Naive thymus-derived CD8-positive, alpha-beta T cell (primary cell): ENCODE measurements around the gene C9orf72. TPM values are rescaled to one million over a fixed set of nuclear protein-coding genes. Genes with fewer than 3 reads are reported as not detected.

ENCODE experiments used
- ATAC-seq, 2 donors: fragments of 150-1000 bp; cut with Tn5 transposase in 1 of 2; sonication (Bioruptor Pico), chemical (Tn5 transposase) in 1 of 2; 1 replicate in 1 of 2; 2 replicates in 1 of 2; pipeline ENCODE4 v1.10.0; 2021; ENCODE audit warnings: mild to moderate bottlenecking in 2 of 2, moderate library complexity in 2 of 2
- POLR2A ChIA-PET: fragments of 350-600 bp; sonication (Branson Sonifier 250); formaldehyde crosslinking; loops from one replicate; lab custom pipeline; 2021; ENCODE audit warnings: antibody characterized with exemption; lab: Charles Lee
- DNase-seq, 10 donors: peaks; one replicate each; pipeline versions ENCODE4 v3.0.0 to v3.0.0-alpha.2; 2020 to 2022
- H3K27ac Mint-ChIP-seq, 10 donors: one replicate each; pipeline ENCODE4 v1.8.0; 2020 to 2022; ENCODE audit warnings: mild to moderate bottlenecking in 10 of 10, mixed read lengths in 10 of 10, moderate library complexity in 4 of 10, inconsistent platforms in 1 of 10
- H3K27me3 Mint-ChIP-seq, 5 donors: one replicate each; pipeline ENCODE4 v1.8.0; 2021 to 2022; ENCODE audit warnings: mixed read lengths in 5 of 5
- H3K36me3 Mint-ChIP-seq, 3 donors: one replicate each; pipeline ENCODE4 v1.8.0; 2020 to 2022; ENCODE audit warnings: mixed read lengths in 3 of 3, mild to moderate bottlenecking in 2 of 3, inconsistent platforms in 1 of 3
- H3K4me1 Mint-ChIP-seq, 4 donors: one replicate each; pipeline ENCODE4 v1.8.0; 2021 to 2022; ENCODE audit warnings: mixed read lengths in 4 of 4
- H3K4me3 Mint-ChIP-seq, 10 donors: one replicate each; pipeline ENCODE4 v1.8.0; 2020 to 2022; ENCODE audit warnings: mild to moderate bottlenecking in 10 of 10, mixed read lengths in 10 of 10, moderate library complexity in 6 of 10, inconsistent platforms in 1 of 10
- H3K9me3 Mint-ChIP-seq, 9 donors: one replicate each; pipeline ENCODE4 v1.8.0; 2020 to 2022; ENCODE audit warnings: mixed read lengths in 9 of 9, mild to moderate bottlenecking in 3 of 9, inconsistent platforms in 1 of 9, moderate library complexity in 1 of 9
- polyA plus RNA-seq, 3 donors: library from polyadenylated mRNA; unstranded; fragments of 300-500 nt; fragmentation: Illumina TruSeq; gene quantifications; one replicate each; pipeline ENCODE4 v1.2.3, GENCODE V29; 2021
- total RNA-seq, 8 experiments: library from RNA in 2 of 8; stranded (reverse) in 2 of 8; gene quantifications; one replicate each; pipeline ENCODE4 v1.2.3 and lab custom pipeline; 2021 to 2026

Gene C9orf72
- total and polyA plus RNA-seq, 5 experiments from 2014 or later: 5.2 to 30.6 (median 9.7) TPM

DNA sequence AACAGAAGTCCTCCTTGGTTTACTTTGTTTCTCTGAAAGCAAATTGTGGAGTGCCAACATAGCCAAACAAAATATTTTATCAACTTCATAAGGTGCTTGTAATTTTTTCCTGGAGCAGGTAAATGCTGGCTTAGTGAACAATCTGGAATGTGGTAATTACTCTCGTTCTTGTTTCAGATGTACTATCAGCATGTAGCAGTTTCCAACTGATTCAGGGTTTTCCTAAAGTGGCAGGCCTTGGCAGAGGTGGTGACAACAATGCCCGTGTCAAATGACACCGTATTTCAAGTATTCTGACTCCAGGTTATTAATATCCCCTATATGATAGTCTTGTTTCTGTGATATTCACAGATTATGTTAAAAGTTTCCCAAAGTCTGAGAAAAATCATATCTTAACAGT lies 1.2 kb downstream of the C9orf72 start:
- peaks cover 0 to 2% (median 0%) of the 10 kb centered on the region in 9 donors for H3K9me3 Mint-ChIP-seq
- ATAC-seq (no peak), DNase-seq (peak in 1 of 10 donors; percentile 7)
- no peaks in the 10 kb centered on the region for H3K27me3 Mint-ChIP-seq
- POLR2A ChIA-PET: no interaction called here
- H3K27ac Mint-ChIP-seq: peak overlapping the region; percentile 97 to 100 (median 99)
- peaks cover 24 to 46% (median 36%) of the 10 kb centered on the region in 4 donors for H3K4me1 Mint-ChIP-seq
- H3K36me3 Mint-ChIP-seq: peaks cover 0 to 3% (median 0%) of the 10 kb centered on the region in 3 donors
- H3K4me3 Mint-ChIP-seq: peak overlapping the region; percentile 85 to 100 (median 96)

- H3K9me3 Mint-ChIP-seq: peaks cover 0 to 2% (median 0%) of the 10 kb centered on the region in 9 donors
- no peaks in the 10 kb centered on the region for H3K27me3 Mint-ChIP-seq
- no peak for ATAC-seq
- POLR2A ChIA-PET: no interaction called here
- peak overlapping the region in 9 of 10 donors; percentile 26 to 100 (median 83) for H3K27ac Mint-ChIP-seq
- peaks cover 0 to 12% (median 5%) of the 10 kb centered on the region in 3 donors for H3K36me3 Mint-ChIP-seq
- peaks cover 24 to 50% (median 42%) of the 10 kb centered on the region in 4 donors for H3K4me1 Mint-ChIP-seq
- peak overlapping the region in 2 of 10 donors; percentile 29 to 99 for H3K4me3 Mint-ChIP-seq
- DNase-seq: no peak
Observed at GRCh38 chr9:27571011-27571410, 2.3 kb downstream of the C9orf72 start.

GRCh38 chr9:27569406-27569805 lies 3.9 kb downstream of the C9orf72 start:
- peaks cover 20 to 59% (median 42%) of the 10 kb centered on the region in 4 donors for H3K4me1 Mint-ChIP-seq
- H3K36me3 Mint-ChIP-seq: peaks cover 0 to 23% (median 10%) of the 10 kb centered on the region in 3 donors
- H3K4me3 Mint-ChIP-seq: no peak overlapping the region
- no peaks in the 10 kb centered on the region for H3K27me3 Mint-ChIP-seq
- no peak for DNase-seq
- H3K9me3 Mint-ChIP-seq: peaks cover 0 to 2% (median 0%) of the 10 kb centered on the region in 9 donors
- POLR2A ChIA-PET: no interaction called here
- no peak for ATAC-seq
- no peak overlapping the region for H3K27ac Mint-ChIP-seq

DNA sequence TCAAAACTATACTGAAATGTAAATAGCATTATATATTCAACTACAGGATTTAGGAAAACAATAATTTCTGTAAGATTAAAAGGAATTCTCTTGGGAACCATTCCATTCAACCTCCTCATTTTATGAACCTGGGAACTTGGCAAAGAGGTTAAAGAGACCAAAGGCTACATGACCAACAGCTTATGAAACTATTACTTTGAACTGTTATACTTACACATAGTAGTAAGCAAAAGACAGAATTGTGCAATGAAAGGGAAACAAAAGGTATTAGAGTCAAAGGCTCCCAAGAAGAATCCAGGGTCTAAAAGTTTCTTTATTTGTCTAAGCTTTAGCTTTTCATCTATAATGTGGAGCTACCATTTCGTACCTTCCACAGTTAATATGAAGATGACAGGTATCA lies 7.2 kb downstream of the C9orf72 start:
- POLR2A ChIA-PET: no interaction called here
- no peak overlapping the region for H3K27ac Mint-ChIP-seq
- H3K27me3 Mint-ChIP-seq: no peaks in the 10 kb centered on the region
- no peak for DNase-seq
- peaks cover 6 to 46% (median 32%) of the 10 kb centered on the region in 4 donors for H3K4me1 Mint-ChIP-seq
- peaks cover 4 to 41% (median 18%) of the 10 kb centered on the region in 3 donors for H3K36me3 Mint-ChIP-seq
- no peaks in the 10 kb centered on the region for H3K9me3 Mint-ChIP-seq
- ATAC-seq: no peak
- no peak overlapping the region for H3K4me3 Mint-ChIP-seq

- Mint-ChIP-seq H3K27ac (peak overlapping the region in 5 of 10 donors; percentile 10 to 79 (median 69)), H3K4me1 (peaks cover 6 to 42% (median 30%) of the 10 kb centered on the region in 4 donors), H3K4me3 (no peak overlapping the region), H3K36me3 (peaks cover 4 to 44% (median 18%) of the 10 kb centered on the region in 3 donors), H3K27me3 (no peaks in the 10 kb centered on the region), H3K9me3 (no peaks in the 10 kb centered on the region)
- DNase-seq: no peak
- POLR2A ChIA-PET: no interaction called here
- no peak for ATAC-seq
Observed at GRCh38 chr9:27565696-27566095, 7.6 kb downstream of the C9orf72 start.

DNA sequence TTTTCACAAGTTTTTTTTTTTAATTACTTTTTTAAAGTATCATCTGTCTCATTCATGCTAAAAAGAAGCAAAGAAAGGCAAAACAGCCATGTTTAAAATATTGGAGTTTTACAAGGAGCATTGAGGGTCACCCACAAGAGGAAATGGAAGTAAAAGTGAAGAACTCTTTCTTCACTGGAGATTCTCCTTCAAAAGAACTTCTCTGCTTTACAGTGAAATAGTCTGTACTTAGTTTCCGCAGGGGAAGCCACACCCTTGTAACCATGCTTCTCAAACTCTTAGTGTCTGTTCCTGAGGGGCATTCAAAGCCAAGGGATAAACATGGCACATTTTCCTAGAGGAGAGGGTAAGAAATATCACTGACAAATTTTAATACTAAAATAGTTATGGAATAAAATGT lies 8.6 kb downstream of the C9orf72 start:
- DNase-seq (no peak), ATAC-seq (peak; percentile 46 to 48)
- peaks cover 4 to 52% (median 18%) of the 10 kb centered on the region in 3 donors for H3K36me3 Mint-ChIP-seq
- H3K4me1 Mint-ChIP-seq: peaks cover 6 to 41% (median 29%) of the 10 kb centered on the region in 4 donors
- H3K27me3 Mint-ChIP-seq: no peaks in the 10 kb centered on the region
- H3K4me3 Mint-ChIP-seq: peak overlapping the region in 8 of 10 donors; percentile 19 to 72 (median 52)
- H3K27ac Mint-ChIP-seq: peak overlapping the region; percentile 10 to 81 (median 67)
- no peaks in the 10 kb centered on the region for H3K9me3 Mint-ChIP-seq
- POLR2A ChIA-PET: interaction anchor here (0.6 kb wide), 1 partner anchor 51 kb away, joined by 5 read pairs; no protein-coding TSS in a partner anchor

GRCh38 chr9:27563738-27564430 lies 9.4 kb downstream of the C9orf72 start:
- peak overlapping the region in 9 of 10 donors; percentile 1 to 85 (median 43) for H3K27ac Mint-ChIP-seq
- H3K9me3 Mint-ChIP-seq: no peaks in the 10 kb centered on the region
- DNase-seq (no peak), ATAC-seq (no peak)
- POLR2A ChIA-PET: no interaction called here
- H3K36me3 Mint-ChIP-seq: peaks cover 4 to 60% (median 18%) of the 10 kb centered on the region in 3 donors
- H3K27me3 Mint-ChIP-seq: no peaks in the 10 kb centered on the region
- peak overlapping the region in 3 of 10 donors; percentile 35 to 47 (median 36) for H3K4me3 Mint-ChIP-seq
- peaks cover 6 to 41% (median 29%) of the 10 kb centered on the region in 4 donors for H3K4me1 Mint-ChIP-seq

- ATAC-seq (no peak), DNase-seq (no peak)
- Mint-ChIP-seq H3K27ac (no peak overlapping the region), H3K36me3 (peaks cover 4 to 65% (median 24%) of the 10 kb centered on the region in 3 donors), H3K4me1 (peaks cover 2 to 27% (median 18%) of the 10 kb centered on the region in 4 donors), H3K9me3 (no peaks in the 10 kb centered on the region), H3K27me3 (no peaks in the 10 kb centered on the region), H3K4me3 (no peak overlapping the region)
- POLR2A ChIA-PET: no interaction called here
Observed at GRCh38 chr9:27561685-27562084, 11.6 kb downstream of the C9orf72 start.

DNA sequence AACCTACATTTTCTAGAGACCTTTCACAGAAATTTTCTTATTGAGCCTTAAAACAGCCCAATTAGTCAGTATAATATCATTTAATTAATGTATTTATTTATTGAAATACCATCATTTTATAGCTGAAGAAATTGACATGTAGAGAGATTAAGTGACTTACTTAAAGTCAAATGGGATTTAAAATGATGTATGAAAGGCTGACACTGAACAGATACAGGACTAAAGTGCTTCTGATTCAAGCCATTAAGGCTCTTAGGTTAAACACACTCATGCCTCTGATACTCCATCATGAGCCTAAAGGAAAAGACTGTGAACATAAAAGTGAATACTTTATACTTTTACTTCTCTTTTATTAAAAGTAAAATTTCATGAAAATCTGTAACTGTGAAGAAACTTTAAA lies 12.8 kb downstream of the C9orf72 start:
- POLR2A ChIA-PET: interaction anchor here (1.7 kb wide), 1 partner anchor 13 kb away, joined by 4 read pairs; the partner anchor contains the start of gene C9orf72
- no peak for DNase-seq
- H3K27me3 Mint-ChIP-seq: no peaks in the 10 kb centered on the region
- no peak overlapping the region for H3K27ac Mint-ChIP-seq
- ATAC-seq: no peak
- no peak overlapping the region for H3K4me3 Mint-ChIP-seq
- H3K4me1 Mint-ChIP-seq: peaks cover 2 to 23% (median 15%) of the 10 kb centered on the region in 4 donors
- H3K36me3 Mint-ChIP-seq: peaks cover 4 to 68% (median 26%) of the 10 kb centered on the region in 3 donors
- H3K9me3 Mint-ChIP-seq: no peaks in the 10 kb centered on the region

GRCh38 chr9:27558307-27558706 lies 15.0 kb downstream of the C9orf72 start:
- Mint-ChIP-seq H3K9me3 (no peaks in the 10 kb centered on the region), H3K4me3 (no peak overlapping the region), H3K27ac (no peak overlapping the region), H3K4me1 (peaks cover 0 to 5% (median 2%) of the 10 kb centered on the region in 4 donors), H3K27me3 (no peaks in the 10 kb centered on the region), H3K36me3 (peaks cover 6 to 72% (median 33%) of the 10 kb centered on the region in 3 donors)
- ATAC-seq: no peak
- no peak for DNase-seq
- POLR2A ChIA-PET: interaction anchor here (0.5 kb wide), 1 partner anchor 36 kb away, joined by 3 read pairs; no protein-coding TSS in a partner anchor

GRCh38 chr9:27556470-27556869 lies 16.8 kb downstream of the C9orf72 start:
- no peak for ATAC-seq
- H3K4me1 Mint-ChIP-seq: peaks cover 0 to under 1% (median 0%) of the 10 kb centered on the region in 4 donors
- no peaks in the 10 kb centered on the region for H3K27me3 Mint-ChIP-seq
- no peak overlapping the region for H3K27ac Mint-ChIP-seq
- no peak overlapping the region for H3K4me3 Mint-ChIP-seq
- POLR2A ChIA-PET: no interaction called here
- H3K9me3 Mint-ChIP-seq: no peaks in the 10 kb centered on the region
- DNase-seq: no peak
- H3K36me3 Mint-ChIP-seq: peaks cover 4 to 79% (median 38%) of the 10 kb centered on the region in 3 donors

DNA sequence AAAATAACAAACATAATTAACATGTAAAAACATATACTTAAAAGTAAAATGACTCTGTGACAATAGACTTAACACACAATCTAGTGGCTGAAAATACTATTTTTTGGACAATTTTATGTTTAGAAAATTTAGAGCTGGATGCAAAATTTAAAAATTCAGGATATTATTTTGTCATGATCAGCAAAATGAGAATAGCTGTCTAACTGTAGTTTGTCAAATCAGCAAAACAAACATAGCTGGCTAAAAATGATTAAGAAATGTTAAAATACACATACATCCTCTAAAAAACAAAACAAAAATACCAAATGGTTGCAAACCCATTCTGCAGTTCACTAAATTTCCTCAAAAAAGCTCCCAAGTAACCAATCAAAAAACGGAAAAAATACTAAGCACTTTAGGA lies 18.6 kb downstream of the C9orf72 start:
- H3K4me3 Mint-ChIP-seq: no peak overlapping the region
- POLR2A ChIA-PET: interaction anchor here (0.7 kb wide), 1 partner anchor 559 kb away, joined by 4 read pairs; no protein-coding TSS in a partner anchor

DNA sequence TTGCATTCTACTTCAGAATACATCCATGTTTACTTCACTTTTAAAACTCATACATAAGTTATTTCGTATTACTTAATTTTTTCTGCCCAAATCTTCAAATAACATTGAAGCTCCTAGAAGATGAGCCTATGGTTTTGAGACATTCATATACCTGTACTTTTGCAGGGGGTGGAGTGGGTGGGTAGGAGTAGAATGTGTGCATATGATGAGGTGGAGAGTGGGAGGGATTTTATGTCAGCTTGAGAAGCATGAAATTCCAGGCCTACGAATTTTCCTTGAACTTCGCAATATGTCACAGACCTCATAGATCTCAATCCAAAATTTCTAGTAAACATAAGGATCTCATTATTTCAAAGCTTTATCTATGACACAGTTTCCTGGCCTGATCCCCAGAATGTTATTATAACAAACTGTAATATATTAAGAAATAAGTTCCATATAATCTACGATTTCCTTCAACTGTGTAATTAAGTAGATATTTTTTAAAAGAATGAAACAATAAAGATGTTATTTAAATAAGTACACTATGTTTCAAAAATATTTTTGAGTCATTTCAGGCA lies 24.0 kb downstream of the C9orf72 start:
- DNase-seq (no peak), ATAC-seq (no peak)
- H3K9me3 Mint-ChIP-seq: peaks cover 0 to under 1% (median 0%) of the 10 kb centered on the region in 9 donors
- no peaks in the 10 kb centered on the region for H3K27me3 Mint-ChIP-seq
- H3K27ac Mint-ChIP-seq: no peak overlapping the region
- H3K4me1 Mint-ChIP-seq: no peaks in the 10 kb centered on the region
- H3K4me3 Mint-ChIP-seq: no peak overlapping the region
- H3K36me3 Mint-ChIP-seq: peaks cover 4 to 75% (median 24%) of the 10 kb centered on the region in 3 donors
- POLR2A ChIA-PET: no interaction called here

More for the DNA sequence above, 18.6 kb downstream of the C9orf72 start:
- DNase-seq (no peak), ATAC-seq (no peak)
- Mint-ChIP-seq H3K4me1 (no peaks in the 10 kb centered on the region), H3K9me3 (no peaks in the 10 kb centered on the region), H3K36me3 (peaks cover 4 to 76% (median 38%) of the 10 kb centered on the region in 3 donors), H3K27ac (no peak overlapping the region), H3K27me3 (no peaks in the 10 kb centered on the region)
